GM12892 (cell line): ENCODE data around the gene NAALADL2.

Experiments used
- POLR2A ChIP-seq: IDR thresholded peaks from 2 replicates; pipeline ENCODE4 v1.6.1; 2011; ENCODE audit warnings: low read depth, low read length, control low read depth
- POLR2AphosphoS5 ChIP-seq: IDR thresholded peaks from 2 replicates; pipeline ENCODE4 v1.6.1; 2011; ENCODE audit warnings: low read depth, low read length, control low read depth
- TAF1 ChIP-seq: IDR thresholded peaks from 2 replicates; pipeline ENCODE4 v1.6.1; 2011; ENCODE audit warnings: low read depth, mild to moderate bottlenecking, control low read depth, low read length, borderline replicate concordance

- TF ChIP-seq TAF1 (no peak), POLR2A (no peak), POLR2AphosphoS5 (no peak)
Observed at GRCh38 chr3:175746308-175746707, 887.2 kb downstream of the NAALADL2 start.
